T-helper 1 cell treated with Interleukin-12 subunit alpha and Interleukin-12 subunit beta and Interleukin-4 antibody, amounts not matched to agents 30 μg/mL and 1 μg/mL, for 36 hours (primary cell): ENCODE results near the gene FLYWCH2.
"Not testable (repeated sequence)": the region's sequence is repeated elsewhere in the genome, so short reads cannot be mapped to it uniquely, and the experiment has no call there.

Source experiments
- H3K27ac Mint-ChIP-seq: one replicate; pipeline ENCODE4 v1.8.0; 2021; ENCODE audit warnings: mild to moderate bottlenecking, mixed read lengths
- H3K27me3 Mint-ChIP-seq: one replicate; pipeline ENCODE4 v1.8.0; 2021; ENCODE audit warnings: low read depth, mixed read lengths
- H3K36me3 Mint-ChIP-seq: one replicate; pipeline ENCODE4 v1.8.0; 2021; ENCODE audit warnings: low read depth, mixed read lengths
- H3K4me1 Mint-ChIP-seq: one replicate; pipeline ENCODE4 v1.8.0; 2021; ENCODE audit warnings: low read depth, mixed read lengths
- H3K4me3 Mint-ChIP-seq: one replicate; pipeline ENCODE4 v1.8.0; 2021; ENCODE audit warnings: mild to moderate bottlenecking, moderate library complexity, mixed read lengths
- H3K9me3 Mint-ChIP-seq: one replicate; pipeline ENCODE4 v1.8.0; 2021; ENCODE audit warnings: mixed read lengths

Gene FLYWCH2

GRCh38 chr16:2894231-2894630, 11.2 kb downstream of the FLYWCH2 start:
- H3K27me3 Mint-ChIP-seq = no peaks in the 10 kb centered on the region
- no peak overlapping the region for H3K27ac Mint-ChIP-seq
- no peaks in the 10 kb centered on the region for H3K36me3 Mint-ChIP-seq
- no peaks in the 10 kb centered on the region for H3K9me3 Mint-ChIP-seq
- H3K4me1 Mint-ChIP-seq = no peaks in the 10 kb centered on the region
- no peak overlapping the region for H3K4me3 Mint-ChIP-seq

GRCh38 chr16:2895813-2896212, 12.8 kb downstream of the FLYWCH2 start:
- Mint-ChIP-seq H3K27me3 (no peaks in the 10 kb centered on the region), H3K4me3 (no peak overlapping the region), H3K36me3 (no peaks in the 10 kb centered on the region), H3K4me1 (no peaks in the 10 kb centered on the region), H3K9me3 (no peaks in the 10 kb centered on the region), H3K27ac (no peak overlapping the region)

- H3K36me3 Mint-ChIP-seq = no peaks in the 10 kb centered on the region
- H3K27ac Mint-ChIP-seq = no peak overlapping the region
- no peaks in the 10 kb centered on the region for H3K27me3 Mint-ChIP-seq
- H3K4me3 Mint-ChIP-seq = no peak overlapping the region
- H3K9me3 Mint-ChIP-seq = no peaks in the 10 kb centered on the region
- no peaks in the 10 kb centered on the region for H3K4me1 Mint-ChIP-seq
Measured at GRCh38 chr16:2896480-2897010, 13.5 kb downstream of the FLYWCH2 start.

- H3K4me3 Mint-ChIP-seq = no peak overlapping the region
- no peaks in the 10 kb centered on the region for H3K36me3 Mint-ChIP-seq
- no peaks in the 10 kb centered on the region for H3K9me3 Mint-ChIP-seq
- no peaks in the 10 kb centered on the region for H3K4me1 Mint-ChIP-seq
- no peak overlapping the region for H3K27ac Mint-ChIP-seq
- no peaks in the 10 kb centered on the region for H3K27me3 Mint-ChIP-seq
Measured at GRCh38 chr16:2897110-2897509, 14.1 kb downstream of the FLYWCH2 start.

- H3K36me3 Mint-ChIP-seq = no peaks in the 10 kb centered on the region
Measured at GRCh38 chr16:2898831-2899563, 16.0 kb downstream of the FLYWCH2 start.

GRCh38 chr16:2899564-2900072, 16.6 kb downstream of the FLYWCH2 start:
- Mint-ChIP-seq H3K27ac (no peak overlapping the region), H3K36me3 (no peaks in the 10 kb centered on the region), H3K4me3 (no peak overlapping the region), H3K27me3 (no peaks in the 10 kb centered on the region), H3K4me1 (peaks cover 6% of the 10 kb centered on the region), H3K9me3 (no peaks in the 10 kb centered on the region)

More at GRCh38 chr16:2898831-2899563, 16.0 kb downstream of the FLYWCH2 start:
- H3K4me3 Mint-ChIP-seq = no peak overlapping the region
- H3K4me1 Mint-ChIP-seq = peaks cover 3% of the 10 kb centered on the region
- no peaks in the 10 kb centered on the region for H3K9me3 Mint-ChIP-seq
- no peaks in the 10 kb centered on the region for H3K27me3 Mint-ChIP-seq
- H3K27ac Mint-ChIP-seq = no peak overlapping the region

- peaks cover 7% of the 10 kb centered on the region for H3K4me1 Mint-ChIP-seq
- H3K9me3 Mint-ChIP-seq = no peaks in the 10 kb centered on the region
- H3K27me3 Mint-ChIP-seq = no peaks in the 10 kb centered on the region
- no peak overlapping the region for H3K4me3 Mint-ChIP-seq
- no peaks in the 10 kb centered on the region for H3K36me3 Mint-ChIP-seq
- H3K27ac Mint-ChIP-seq = no peak overlapping the region
Measured at GRCh38 chr16:2900526-2901075, 17.6 kb downstream of the FLYWCH2 start.

GRCh38 chr16:2902337-2903130, 19.5 kb downstream of the FLYWCH2 start:
- no peak overlapping the region for H3K4me3 Mint-ChIP-seq
- no peaks in the 10 kb centered on the region for H3K36me3 Mint-ChIP-seq

GRCh38 chr16:2904100-2904921, 21.3 kb downstream of the FLYWCH2 start:
- H3K4me3 Mint-ChIP-seq = peak overlapping the region; percentile 91
- H3K27ac Mint-ChIP-seq = peak overlapping the region; percentile 87
- no peaks in the 10 kb centered on the region for H3K36me3 Mint-ChIP-seq
- H3K27me3 Mint-ChIP-seq = no peaks in the 10 kb centered on the region
- H3K9me3 Mint-ChIP-seq = no peaks in the 10 kb centered on the region
- H3K4me1 Mint-ChIP-seq = peaks cover 24% of the 10 kb centered on the region

More at GRCh38 chr16:2902337-2903130, 19.5 kb downstream of the FLYWCH2 start:
- Mint-ChIP-seq H3K27me3 (no peaks in the 10 kb centered on the region), H3K4me1 (peaks cover 23% of the 10 kb centered on the region), H3K9me3 (no peaks in the 10 kb centered on the region), H3K27ac (no peak overlapping the region)

GRCh38 chr16:2904922-2905240, 21.9 kb downstream of the FLYWCH2 start:
- H3K36me3 Mint-ChIP-seq = no peaks in the 10 kb centered on the region
- H3K27me3 Mint-ChIP-seq = no peaks in the 10 kb centered on the region
- H3K4me3 Mint-ChIP-seq = peak overlapping the region; percentile 91
- peaks cover 24% of the 10 kb centered on the region for H3K4me1 Mint-ChIP-seq
- H3K9me3 Mint-ChIP-seq = no peaks in the 10 kb centered on the region
- H3K27ac Mint-ChIP-seq = peak overlapping the region; percentile 87

GRCh38 chr16:2905241-2905987, 22.4 kb downstream of the FLYWCH2 start:
- Mint-ChIP-seq H3K4me1 (peaks cover 24% of the 10 kb centered on the region), H3K36me3 (no peaks in the 10 kb centered on the region), H3K27me3 (no peaks in the 10 kb centered on the region), H3K4me3 (peak overlapping the region; percentile 91), H3K27ac (peak overlapping the region; percentile 70), H3K9me3 (no peaks in the 10 kb centered on the region)

GRCh38 chr16:2905988-2906387, 23.0 kb downstream of the FLYWCH2 start:
- Mint-ChIP-seq H3K4me1 (peaks cover 24% of the 10 kb centered on the region), H3K36me3 (no peaks in the 10 kb centered on the region), H3K27me3 (no peaks in the 10 kb centered on the region), H3K4me3 (peak overlapping the region; percentile 91), H3K27ac (peak overlapping the region; percentile 70), H3K9me3 (no peaks in the 10 kb centered on the region)

- not testable (repeated sequence) for H3K27me3 Mint-ChIP-seq, H3K9me3 Mint-ChIP-seq, H3K36me3 Mint-ChIP-seq, H3K4me3 Mint-ChIP-seq, H3K27ac Mint-ChIP-seq
- peaks cover 27% of the 10 kb centered on the region for H3K4me1 Mint-ChIP-seq
Measured at GRCh38 chr16:2907084-2907753, 24.2 kb downstream of the FLYWCH2 start.
